HTERT RPE-1 (cell line): Measurements from ENCODE around the gene RSRC2.
"Not testable (repeated sequence)": the region's sequence is repeated elsewhere in the genome, so short reads cannot be mapped to it uniquely, and the experiment has no call there.

Source experiments
- in situ Hi-C: fragments of 300-500 bp; cut with MboI; formaldehyde crosslinking; loops from 4 replicates; pipeline ENCODE4 v1.14.3; 2020; ENCODE audit warnings: low sequenced_read_pairs

The RSRC2 gene

GRCh38 chr12:122486805-122487426 is 39.8 kb downstream of the RSRC2 start:
- in situ Hi-C loops, result no loop called here

- in situ Hi-C loops, result not testable (repeated sequence)
Measured at GRCh38 chr12:122486360-122486759, 40.4 kb downstream of the RSRC2 start.

- in situ Hi-C loops, result not testable (repeated sequence)
Measured at GRCh38 chr12:122484385-122484784, 42.4 kb downstream of the RSRC2 start.

- in situ Hi-C loops, result no loop called here
Measured at GRCh38 chr12:122483969-122484368, 42.8 kb downstream of the RSRC2 start.

- in situ Hi-C loops, result no loop called here
Measured at GRCh38 chr12:122481861-122482260, 44.9 kb downstream of the RSRC2 start.

GRCh38 chr12:122480753-122481152 is 46.0 kb downstream of the RSRC2 start:
- in situ Hi-C loops, result no loop called here

- in situ Hi-C loops, result no loop called here
Measured at GRCh38 chr12:122474324-122474716, 52.4 kb downstream of the RSRC2 start.

GRCh38 chr12:122473543-122474323 is 53.0 kb downstream of the RSRC2 start:
- in situ Hi-C loops, result no loop called here

- in situ Hi-C loops, result no loop called here
Measured at GRCh38 chr12:122471324-122472226, 55.2 kb downstream of the RSRC2 start.

- in situ Hi-C loops, result not testable (repeated sequence)
Measured at GRCh38 chr12:122470576-122470975, 56.2 kb downstream of the RSRC2 start.

- in situ Hi-C loops, result not testable (repeated sequence)
Measured at GRCh38 chr12:122469856-122470255, 56.9 kb downstream of the RSRC2 start.

- in situ Hi-C loops, result no loop called here
Measured at GRCh38 chr12:122467983-122468382, 58.8 kb downstream of the RSRC2 start.

- in situ Hi-C loops, result not testable (repeated sequence)
Measured at GRCh38 chr12:122464317-122465042, 62.3 kb downstream of the RSRC2 start.

- in situ Hi-C loops, result no loop called here
Measured at GRCh38 chr12:122460641-122461040, 66.1 kb downstream of the RSRC2 start.

GRCh38 chr12:122460061-122460460 is 66.7 kb downstream of the RSRC2 start:
- in situ Hi-C loops, result no loop called here

- in situ Hi-C loops, result no loop called here
Measured at GRCh38 chr12:122459211-122459610, 67.5 kb downstream of the RSRC2 start.

GRCh38 chr12:122458105-122459035 is 68.4 kb downstream of the RSRC2 start:
- in situ Hi-C loops, result no loop called here

- in situ Hi-C loops, result no loop called here
Measured at GRCh38 chr12:122457627-122458026, 69.1 kb downstream of the RSRC2 start.

GRCh38 chr12:122454739-122455138 is 72.0 kb downstream of the RSRC2 start:
- in situ Hi-C loops, result no loop called here

- in situ Hi-C loops, result no loop called here
Measured at GRCh38 chr12:122454250-122454721, 72.5 kb downstream of the RSRC2 start.
